Vagina (tissue), 2 donors: ENCODE data around the gene KCTD6. TPM values are rescaled to one million over a fixed set of nuclear protein-coding genes. Genes with fewer than 3 reads are reported as not detected.
A peak's percentile ranks its signal among the peaks of the same experiment; 100 is the strongest.

Experiments
- DNase-seq, 2 donors: peaks; one replicate each; pipeline ENCODE4 v3.0.0-alpha.2; 2017; ENCODE audit errors: extremely low spot score in 2 of 2
- H3K27ac ChIP-seq: fragments of 200-600 bp; sonication (generic); one replicate; pipeline ENCODE4 v1.5.1; 2019
- H3K27me3 ChIP-seq: fragments of 200-600 bp; sonication (generic); one replicate; pipeline ENCODE4 v1.5.1; 2019
- H3K36me3 ChIP-seq, 2 donors: fragments of 200-600 bp; sonication (generic); one replicate each; pipeline ENCODE4 v1.5.1; 2017 to 2019
- H3K4me1 ChIP-seq: fragments of 200-600 bp; sonication (generic); one replicate; pipeline ENCODE4 v1.5.1; 2019
- H3K4me3 ChIP-seq, 2 donors: fragments of 200-600 bp; sonication (generic); 1 replicate in 1 of 2; 2 replicates in 1 of 2; pipeline ENCODE4 v1.5.1; 2016 to 2019
- H3K9me3 ChIP-seq: fragments of 200-600 bp; sonication (generic); one replicate; pipeline ENCODE4 v1.5.1; 2019
- POLR2A ChIP-seq, 2 donors: fragments of 450-650 bp; IDR thresholded peaks; one replicate each; pipeline ENCODE4 v1.6.1; 2017; ENCODE audit warnings: antibody characterized with exemption in 2 of 2, mild to moderate bottlenecking in 2 of 2, moderate library complexity in 2 of 2
- POLR2AphosphoS5 ChIP-seq, 2 donors: sonication (generic); formaldehyde crosslinking; IDR thresholded peaks; one replicate each; pipeline ENCODE4 v1.9.0; 2017; ENCODE audit warnings: antibody characterized with exemption in 2 of 2, mild to moderate bottlenecking in 2 of 2, low read depth in 1 of 2; ENCODE audit not compliant: insufficient read depth in 1 of 2
- intact Hi-C: fragments of 100-400 bp; cut with DNase I; formaldehyde crosslinking; loops from one replicate; pipeline ENCODE4 v1.15.1; 2023
- total RNA-seq: library from RNA; depleted of rRNA; stranded (reverse); fragments of >200 nt; gene quantifications from one replicate; pipeline ENCODE4 v1.2.3, GENCODE V29; 2016
- TF ChIP-seq, protein P1 (sequence below), 3 experiments: fragments of 450-650 bp in 2 of 3; fragments of 200-600 bp in 1 of 3; sonication (generic) in 1 of 3; IDR thresholded peaks; one replicate each; pipeline ENCODE4 v1.5.1; 2017 to 2019; ENCODE audit warnings: antibody characterized with exemption in 3 of 3, mild to moderate bottlenecking in 2 of 3, moderate library complexity in 2 of 3

KCTD6 gene
- total RNA-seq, 1 donor from 2014 or later = 19.6 TPM

DNA sequence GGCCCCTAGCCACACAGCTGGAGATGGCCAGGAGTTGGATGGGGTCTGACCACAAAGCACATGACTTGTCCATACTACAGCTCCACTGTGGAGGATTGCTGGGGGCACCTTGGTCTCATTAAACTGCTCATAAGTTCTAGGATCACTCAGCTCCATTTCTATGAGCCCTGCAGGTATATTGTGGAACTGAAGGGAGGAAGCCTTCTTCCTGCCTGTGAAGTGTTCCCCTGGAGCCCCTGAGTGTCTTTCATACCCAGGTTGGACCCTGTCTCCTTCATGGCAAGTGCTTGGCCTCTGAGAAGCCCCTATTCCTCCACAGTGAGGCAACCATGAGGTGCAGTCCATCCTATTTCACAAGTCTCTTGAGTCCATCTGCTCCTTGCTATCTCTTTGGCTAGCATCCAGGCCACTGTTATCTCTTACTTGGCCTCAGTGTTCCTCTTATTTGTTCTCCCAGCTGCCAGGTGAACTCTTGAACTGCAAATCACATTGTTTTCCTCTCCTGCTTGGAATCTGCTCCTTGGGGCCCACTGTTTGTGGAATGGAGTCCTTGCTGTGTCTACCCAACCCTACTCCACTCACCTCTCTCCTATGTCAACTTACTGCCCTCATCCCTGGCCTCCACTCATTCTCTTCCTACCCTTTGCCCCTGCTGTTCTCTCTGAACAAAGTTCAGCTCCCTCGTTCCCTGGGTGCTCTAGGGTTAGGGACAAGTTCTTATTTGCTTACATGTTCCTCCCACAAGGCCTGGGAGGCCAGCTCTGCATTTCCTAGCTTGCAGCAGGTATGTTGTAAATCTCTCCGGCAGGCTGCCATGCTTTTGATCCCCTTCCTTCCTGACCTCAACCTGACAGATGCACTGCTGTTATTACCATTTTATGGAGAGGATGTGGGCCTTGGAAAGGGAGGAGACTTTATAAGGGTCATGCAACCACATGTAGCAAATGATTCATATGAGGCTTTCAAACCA lies 43.9 kb downstream of the KCTD6 start:
- H3K27me3 ChIP-seq = no peaks in the 10 kb centered on the region
- H3K27ac ChIP-seq = peak overlapping the region; percentile 68
- TF ChIP-seq POLR2A (IDR thresholded peaks at IDR 0.05) = no peak
- H3K36me3 ChIP-seq = no peaks in the 10 kb centered on the region
- no peaks in the 10 kb centered on the region for H3K9me3 ChIP-seq
- intact Hi-C loops = loop anchor here (10.0 kb wide), 1 partner anchor 211 kb away; no protein-coding TSS in a partner anchor
- peak overlapping the region; percentile 20 to 39 for H3K4me3 ChIP-seq
- DNase-seq = peak in 1 of 2 donors; percentile 95
- peaks cover 42% of the 10 kb centered on the region for H3K4me1 ChIP-seq

DNA sequence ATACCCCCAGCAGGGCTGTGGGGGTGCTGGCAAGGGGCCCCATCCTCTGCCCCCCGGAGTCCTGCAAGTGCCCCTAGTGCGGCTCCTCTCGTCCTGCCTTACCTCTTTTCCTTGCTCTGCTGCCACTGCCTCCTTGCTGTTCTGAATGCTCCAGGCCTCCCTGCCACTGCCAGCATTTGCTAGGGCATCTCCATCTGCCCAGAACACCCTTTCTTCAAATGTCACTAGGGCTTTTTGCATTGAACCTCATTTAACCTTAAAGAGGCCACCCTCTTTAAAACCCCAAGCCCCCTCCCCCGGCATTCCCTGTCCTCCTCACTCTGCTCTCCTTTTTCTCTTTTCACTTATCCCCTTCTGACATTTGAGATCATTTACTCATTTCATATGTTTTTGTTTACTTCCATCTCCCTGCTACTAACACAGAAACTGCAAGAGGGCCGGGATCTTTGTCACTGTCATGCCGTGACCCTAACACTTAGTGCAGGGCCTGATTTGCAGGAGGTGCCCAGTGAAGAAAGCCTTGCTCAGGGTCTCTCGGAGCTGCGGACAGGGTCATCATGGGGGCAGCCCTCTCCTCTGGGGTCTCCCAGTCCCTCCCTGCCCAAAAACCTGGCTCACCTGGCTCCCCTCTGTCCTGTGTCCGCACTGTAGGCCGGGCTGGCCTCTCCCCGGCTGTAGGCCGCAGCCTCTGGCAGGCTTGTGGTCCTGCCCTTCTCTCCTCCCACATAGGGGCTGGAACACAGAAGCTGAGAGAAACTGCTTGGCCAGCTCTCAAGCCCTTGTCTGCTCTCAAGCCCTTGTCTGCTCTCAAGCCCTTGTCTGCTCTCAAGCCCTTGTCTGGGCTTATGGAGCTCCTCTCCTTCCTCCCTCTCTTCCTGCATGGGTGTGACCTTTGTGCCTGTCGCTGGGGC lies 44.9 kb downstream of the KCTD6 start, which contains the start of gene ACOX2:
Gene ACOX2, minus strand, starts transcription at position 690 of the 911 bp plus-strand sequence. CDS start 2,084 bp downstream, outside the sequence.
- H3K36me3 ChIP-seq = no peaks in the 10 kb centered on the region
- H3K4me3 ChIP-seq = peak within 1 kb of the TSS; percentile 20 to 39
- intact Hi-C loops = loop anchor here (10.0 kb wide), 1 partner anchor 212 kb away; no protein-coding TSS in a partner anchor
- peak in 1 of 2 donors; percentile 49 for DNase-seq
- peaks cover 42% of the 10 kb centered on the region for H3K4me1 ChIP-seq
- no peaks in the 10 kb centered on the region for H3K9me3 ChIP-seq
- no peaks in the 10 kb centered on the region for H3K27me3 ChIP-seq
- peak in 1 of 2 donors; percentile 42 for TF ChIP-seq POLR2AphosphoS5 (IDR thresholded peaks at IDR 0.05; ENCODE audit: insufficient read depth in 1 of 2, low read depth in 1 of 2)
- TF ChIP-seq, protein P1, sequence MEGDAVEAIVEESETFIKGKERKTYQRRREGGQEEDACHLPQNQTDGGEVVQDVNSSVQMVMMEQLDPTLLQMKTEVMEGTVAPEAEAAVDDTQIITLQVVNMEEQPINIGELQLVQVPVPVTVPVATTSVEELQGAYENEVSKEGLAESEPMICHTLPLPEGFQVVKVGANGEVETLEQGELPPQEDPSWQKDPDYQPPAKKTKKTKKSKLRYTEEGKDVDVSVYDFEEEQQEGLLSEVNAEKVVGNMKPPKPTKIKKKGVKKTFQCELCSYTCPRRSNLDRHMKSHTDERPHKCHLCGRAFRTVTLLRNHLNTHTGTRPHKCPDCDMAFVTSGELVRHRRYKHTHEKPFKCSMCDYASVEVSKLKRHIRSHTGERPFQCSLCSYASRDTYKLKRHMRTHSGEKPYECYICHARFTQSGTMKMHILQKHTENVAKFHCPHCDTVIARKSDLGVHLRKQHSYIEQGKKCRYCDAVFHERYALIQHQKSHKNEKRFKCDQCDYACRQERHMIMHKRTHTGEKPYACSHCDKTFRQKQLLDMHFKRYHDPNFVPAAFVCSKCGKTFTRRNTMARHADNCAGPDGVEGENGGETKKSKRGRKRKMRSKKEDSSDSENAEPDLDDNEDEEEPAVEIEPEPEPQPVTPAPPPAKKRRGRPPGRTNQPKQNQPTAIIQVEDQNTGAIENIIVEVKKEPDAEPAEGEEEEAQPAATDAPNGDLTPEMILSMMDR (IDR thresholded peaks at IDR 0.05) = no peak
- TF ChIP-seq POLR2A (IDR thresholded peaks at IDR 0.05) = no peak
- H3K27ac ChIP-seq = peak within 1 kb of the TSS; percentile 68

DNA sequence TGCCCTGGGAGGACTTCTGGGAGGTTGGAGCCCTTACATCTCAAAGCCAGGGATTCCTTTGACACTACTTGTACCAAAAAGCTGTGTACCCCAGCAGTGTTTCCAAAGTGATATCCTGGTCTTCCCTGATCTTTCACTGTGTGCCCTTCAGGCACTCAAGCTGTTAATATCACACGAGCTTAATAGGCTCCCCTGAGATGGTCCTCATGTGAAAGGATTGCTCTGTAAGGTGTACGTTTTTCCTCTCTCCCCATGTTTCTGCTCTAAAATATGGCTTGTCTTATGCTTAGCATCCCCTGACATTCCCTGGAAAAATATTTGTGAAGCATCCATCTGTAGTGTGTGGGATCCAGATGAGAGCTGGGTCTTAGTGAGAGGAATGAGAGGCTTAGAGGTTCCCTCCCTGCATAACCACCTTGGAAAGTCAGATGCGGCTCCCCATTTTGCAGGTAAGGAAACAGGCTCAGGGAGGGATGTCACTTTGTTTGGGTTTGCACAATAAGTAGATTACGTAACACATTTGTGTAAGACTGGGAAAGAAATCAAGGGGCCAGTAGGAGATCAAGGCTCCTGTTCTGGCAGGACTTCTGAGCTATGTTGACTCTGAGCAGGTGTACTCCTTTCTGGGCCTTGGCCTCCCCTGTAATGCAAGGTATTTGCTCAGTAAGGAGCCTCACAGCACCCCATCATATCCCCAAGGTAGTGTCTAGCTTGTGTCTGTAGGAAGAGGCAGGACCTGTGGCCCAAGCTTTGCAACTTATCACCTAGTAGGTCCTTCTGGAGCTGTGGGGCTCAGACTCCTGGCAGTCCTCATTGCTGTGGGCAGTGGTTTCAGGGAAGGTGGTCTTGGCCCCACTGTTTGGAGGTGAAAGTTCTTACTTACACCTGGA lies 45.8 kb downstream of the KCTD6 start:
- peak overlapping the region in 1 of 2 donors; percentile 39 for H3K4me3 ChIP-seq
- DNase-seq = peak in 1 of 2 donors; percentile 85
- H3K27me3 ChIP-seq = no peaks in the 10 kb centered on the region
- H3K4me1 ChIP-seq = peaks cover 42% of the 10 kb centered on the region
- H3K36me3 ChIP-seq = no peaks in the 10 kb centered on the region
- H3K9me3 ChIP-seq = no peaks in the 10 kb centered on the region
- TF ChIP-seq, protein P1 (IDR thresholded peaks at IDR 0.05) = no peak
- TF ChIP-seq POLR2A (IDR thresholded peaks at IDR 0.05) (no peak), POLR2AphosphoS5 (IDR thresholded peaks at IDR 0.05; ENCODE audit: insufficient read depth in 1 of 2, low read depth in 1 of 2) (no peak)
- intact Hi-C loops = loop anchor here (10.0 kb wide), 1 partner anchor 213 kb away; no protein-coding TSS in a partner anchor
- H3K27ac ChIP-seq = peak overlapping the region; percentile 68

- intact Hi-C loops = loop anchor here (10.0 kb wide), 1 partner anchor 215 kb away; no protein-coding TSS in a partner anchor
- DNase-seq = peak in 1 of 2 donors; percentile 7
Observed at GRCh38 chr3:58539626-58540025, 47.7 kb downstream of the KCTD6 start.

More at GRCh38 chr3:58539626-58540025, 47.7 kb downstream of the KCTD6 start:
- Histone ChIP-seq H3K27me3 (no peaks in the 10 kb centered on the region), H3K4me3 (no peak overlapping the region), H3K9me3 (no peaks in the 10 kb centered on the region), H3K36me3 (no peaks in the 10 kb centered on the region), H3K27ac (no peak overlapping the region), H3K4me1 (peaks cover 35% of the 10 kb centered on the region)
- TF ChIP-seq, protein P1 (IDR thresholded peaks at IDR 0.05) = no peak
- no peak for TF ChIP-seq POLR2AphosphoS5 (IDR thresholded peaks at IDR 0.05; ENCODE audit: insufficient read depth in 1 of 2, low read depth in 1 of 2)
